Stimulated activated naive CD8-positive, alpha-beta T cell treated with anti-CD3 and anti-CD28 coated beads, Interleukin-15, Interleukin-2, amounts not matched to agents 100 U/mL and 50 U/mL, for 24 hours (primary cell): ENCODE measurements around the gene YAE1.
"Not testable (repeated sequence)": the region's sequence is repeated elsewhere in the genome, so short reads cannot be mapped to it uniquely, and the experiment has no call there.

ENCODE experiments used
- ATAC-seq: fragments of 150-1000 bp; cut with Tn5 transposase; one replicate; pipeline ENCODE4 v1.10.0; 2021
- DNase-seq: peaks from one replicate; pipeline ENCODE4 v3.0.0; 2021

The YAE1 gene

GRCh38 chr7:39566023-39566921 lies at the start of gene YAE1:
TSS of gene YAE1 (plus strand) at chr7:39566404. CDS start at chr7:39566419, 15 bp downstream.
- ATAC-seq (peak; percentile 98), DNase-seq (peak; percentile 89)

- DNase-seq (no peak), ATAC-seq (no peak)
These were observed 49.7 kb upstream of the YAE1 start for GRCh38 chr7:39516498-39516897.

- ATAC-seq (no peak), DNase-seq (no peak)
These were observed 49.0 kb upstream of the YAE1 start for GRCh38 chr7:39517240-39517639.

- ATAC-seq: no peak
- DNase-seq: no peak
These were observed 40.3 kb upstream of the YAE1 start for GRCh38 chr7:39525926-39526325.

GRCh38 chr7:39526666-39527065 lies 39.5 kb upstream of the YAE1 start:
- ATAC-seq: no peak
- DNase-seq: no peak

- DNase-seq: no peak
- ATAC-seq: no peak
These were observed 38.9 kb upstream of the YAE1 start for GRCh38 chr7:39527296-39527695.

- ATAC-seq (no peak), DNase-seq (no peak)
These were observed 38.3 kb upstream of the YAE1 start for GRCh38 chr7:39527951-39528350.

- no peak for DNase-seq
- no peak for ATAC-seq
These were observed 37.4 kb upstream of the YAE1 start for GRCh38 chr7:39528849-39529248.

GRCh38 chr7:39529582-39529981 lies 36.6 kb upstream of the YAE1 start:
- ATAC-seq: no peak
- no peak for DNase-seq

- DNase-seq (no peak), ATAC-seq (no peak)
These were observed 35.2 kb upstream of the YAE1 start for GRCh38 chr7:39530971-39531370.

GRCh38 chr7:39531818-39532217 lies 34.4 kb upstream of the YAE1 start:
- ATAC-seq (no peak), DNase-seq (no peak)

- ATAC-seq: no peak
- DNase-seq: no peak
These were observed 33.4 kb upstream of the YAE1 start for GRCh38 chr7:39532832-39533231.

- DNase-seq (no peak), ATAC-seq (no peak)
These were observed 31.6 kb upstream of the YAE1 start for GRCh38 chr7:39534599-39534998.

- ATAC-seq: no peak
- DNase-seq: no peak
These were observed 31.1 kb upstream of the YAE1 start for GRCh38 chr7:39535064-39535463.

GRCh38 chr7:39535720-39536119 lies 30.5 kb upstream of the YAE1 start:
- DNase-seq: no peak
- no peak for ATAC-seq

GRCh38 chr7:39536951-39537350 lies 29.3 kb upstream of the YAE1 start:
- DNase-seq: no peak
- ATAC-seq: no peak

GRCh38 chr7:39539816-39540215 lies 26.4 kb upstream of the YAE1 start:
- ATAC-seq: no peak

GRCh38 chr7:39540320-39540719 lies 25.9 kb upstream of the YAE1 start:
- ATAC-seq (no peak), DNase-seq (no peak)

More at GRCh38 chr7:39539816-39540215, 26.4 kb upstream of the YAE1 start:
- DNase-seq: no peak

GRCh38 chr7:39541511-39541910 lies 24.7 kb upstream of the YAE1 start:
- ATAC-seq (no peak), DNase-seq (no peak)

- ATAC-seq, DNase-seq: not testable (repeated sequence)
These were observed 21.4 kb upstream of the YAE1 start for GRCh38 chr7:39544774-39545173.

- no peak for DNase-seq
- ATAC-seq: no peak
These were observed 18.9 kb upstream of the YAE1 start for GRCh38 chr7:39547336-39547735.

- no peak for ATAC-seq
These were observed 15.8 kb upstream of the YAE1 start for GRCh38 chr7:39550411-39550810.

GRCh38 chr7:39553436-39553835 lies 12.8 kb upstream of the YAE1 start:
- DNase-seq: no peak
- no peak for ATAC-seq

More at GRCh38 chr7:39550411-39550810, 15.8 kb upstream of the YAE1 start:
- DNase-seq: no peak

GRCh38 chr7:39554583-39555165 lies 11.5 kb upstream of the YAE1 start:
- DNase-seq: no peak
- ATAC-seq: no peak
